CD14-positive monocyte (primary cell): ENCODE data around the gene GRIK5. TPM values are rescaled to one million over a fixed set of nuclear protein-coding genes. Genes with fewer than 3 reads are reported as not detected.
A peak's percentile ranks its signal among the peaks of the same experiment; 100 is the strongest.

Experiments used
- DNase-seq, 3 donors: peaks; one replicate each; pipeline ENCODE4 v3.0.0-alpha.2; 2011 to 2022
- H2AFZ ChIP-seq: 2 replicates; pipeline ENCODE4 v1.6.0; 2012; ENCODE audit warnings: mild to moderate bottlenecking, low read depth, low read length, inconsistent platforms; ENCODE audit not compliant: insufficient read depth, poor library complexity, severe bottlenecking
- H3K27ac ChIP-seq, 2 donors: 1 replicate in 1 of 2; 2 replicates in 1 of 2; pipeline ENCODE4 v1.5.1; 2012 to 2013; ENCODE audit warnings: low read length in 2 of 2, control low read depth in 1 of 2, inconsistent platforms in 1 of 2, low read depth in 1 of 2, mild to moderate bottlenecking in 1 of 2
- H3K27me3 ChIP-seq, 2 donors: one replicate each; pipeline versions ENCODE4 v1.6.0 to v1.6.1; 2011 to 2013; ENCODE audit warnings: low read length in 2 of 2; ENCODE audit not compliant: control insufficient read depth in 2 of 2, insufficient read depth in 2 of 2
- H3K36me3 ChIP-seq, 2 donors: replicated peaks in 1 of 2; 1 replicate in 1 of 2; 2 replicates in 1 of 2; pipeline versions ENCODE4 v1.5.1 to v1.6.1; 2012 to 2013; ENCODE audit warnings: low read length in 2 of 2, control low read depth in 1 of 2, inconsistent platforms in 1 of 2, mild to moderate bottlenecking in 1 of 2; ENCODE audit not compliant: insufficient read depth in 2 of 2, control insufficient read depth in 1 of 2
- H3K4me1 ChIP-seq, 2 donors: 1 replicate in 1 of 2; 2 replicates in 1 of 2; pipeline versions ENCODE4 v1.5.1 to v1.6.1; 2012 to 2013; ENCODE audit warnings: low read length in 2 of 2, control low read depth in 1 of 2, inconsistent platforms in 1 of 2, mild to moderate bottlenecking in 1 of 2, moderate library complexity in 1 of 2; ENCODE audit not compliant: insufficient read depth in 2 of 2, control insufficient read depth in 1 of 2
- H3K4me2 ChIP-seq: replicated peaks from 2 replicates; pipeline ENCODE3; 2012; ENCODE audit warnings: low read length, moderate library complexity, mild to moderate bottlenecking; ENCODE audit not compliant: poor library complexity, severe bottlenecking; ENCODE audit errors: extremely low read depth
- H3K4me3 ChIP-seq, 3 experiments: fragments of 200-600 bp in 1 of 3; sonication (generic) in 1 of 3; replicated peaks in 1 of 3; 1 replicate in 2 of 3; 2 replicates in 1 of 3; pipeline ENCODE4 v1.5.1; 2011 to 2013; ENCODE audit warnings: low read length in 3 of 3, mild to moderate bottlenecking in 3 of 3, control low read depth in 2 of 3, low read depth in 2 of 3, inconsistent platforms in 1 of 3, moderate library complexity in 1 of 3
- H3K79me2 ChIP-seq: 2 replicates; pipeline ENCODE4 v1.6.0; 2012; ENCODE audit warnings: mild to moderate bottlenecking, control low read depth, inconsistent platforms, low read length, moderate library complexity; ENCODE audit not compliant: insufficient read depth
- H3K9ac ChIP-seq: 2 replicates; pipeline ENCODE4 v1.6.0; 2017; ENCODE audit warnings: low read length, mild to moderate bottlenecking; ENCODE audit not compliant: insufficient read depth, poor library complexity, severe bottlenecking
- H3K9me3 ChIP-seq, 2 donors: replicated peaks in 1 of 2; 1 replicate in 1 of 2; 2 replicates in 1 of 2; pipeline versions ENCODE4 v1.5.1 to v1.6.1; 2012 to 2013; ENCODE audit warnings: low read length in 2 of 2, control low read depth in 1 of 2; ENCODE audit not compliant: control insufficient read depth in 1 of 2, insufficient read depth in 1 of 2
- H4K20me1 ChIP-seq: 2 replicates; pipeline ENCODE4 v1.6.0; 2012; ENCODE audit warnings: mild to moderate bottlenecking, low read length, control low read depth, moderate library complexity; ENCODE audit not compliant: insufficient read depth
- H3K27ac Mint-ChIP-seq, 7 donors: one replicate each; pipeline ENCODE4 v1.8.0; 2020; ENCODE audit warnings: mild to moderate bottlenecking in 7 of 7, mixed read lengths in 7 of 7, moderate library complexity in 6 of 7, inconsistent platforms in 2 of 7
- H3K27me3 Mint-ChIP-seq, 3 donors: one replicate each; pipeline ENCODE4 v1.8.0; 2021 to 2022; ENCODE audit warnings: low read depth in 3 of 3, mild to moderate bottlenecking in 3 of 3, mixed read lengths in 3 of 3, moderate library complexity in 3 of 3, inconsistent platforms in 1 of 3
- H3K36me3 Mint-ChIP-seq, 2 donors: one replicate each; pipeline ENCODE4 v1.8.0; 2020; ENCODE audit warnings: mixed read lengths in 2 of 2, inconsistent platforms in 1 of 2, mild to moderate bottlenecking in 1 of 2
- H3K4me1 Mint-ChIP-seq: one replicate; pipeline ENCODE4 v1.8.0; 2020; ENCODE audit warnings: mild to moderate bottlenecking, mixed read lengths
- H3K4me3 Mint-ChIP-seq, 2 donors: one replicate each; pipeline ENCODE4 v1.8.0; 2020; ENCODE audit warnings: mild to moderate bottlenecking in 2 of 2, mixed read lengths in 2 of 2, moderate library complexity in 1 of 2
- H3K9me3 Mint-ChIP-seq, 7 donors: one replicate each; pipeline ENCODE4 v1.8.0; 2020 to 2022; ENCODE audit warnings: mixed read lengths in 7 of 7, mild to moderate bottlenecking in 6 of 7, moderate library complexity in 6 of 7, inconsistent platforms in 2 of 7
- WGBS: methylation state at CpG from one replicate; pipeline ENCODE4 v1.1.5; 2013; ENCODE audit warnings: missing lambda C conversion rate; ENCODE audit not compliant: insufficient coverage; 5-methylcytosine and 5-hydroxymethylcytosine counted together
- intact Hi-C, 2 donors: fragments of 100-400 bp; cut with micrococcal nuclease; formaldehyde crosslinking; loops; one replicate each; pipeline versions ENCODE4 v1.15.0 to v1.15.1; 2023
- polyA plus RNA-seq, 3 donors: library from polyadenylated mRNA; depleted of rRNA in 1 of 3; unstranded in 2 of 3; stranded (reverse) in 1 of 3; fragments of 300-500 nt in 2 of 3; fragments of >200 nt in 1 of 3; fragmentation: Illumina TruSeq in 2 of 3; gene quantifications; 1 replicate in 2 of 3; 2 replicates in 1 of 3; pipeline ENCODE4 v1.2.3, GENCODE V29; 2012 to 2021
- TF ChIP-seq, protein P1 (sequence below): fragments of 200-600 bp; IDR thresholded peaks from one replicate; pipeline ENCODE4 v1.8.0; 2022; ENCODE audit warnings: antibody characterized with exemption, mild to moderate bottlenecking

Gene GRIK5
- polyA plus RNA-seq, 3 donors: 0.12 to 0.28 TPM; not detected in 1

GRCh38 chr19:42110658-42111057 is 40.7 kb upstream of the GRIK5 start:
- H4K20me1 ChIP-seq: peaks cover 100% of the 10 kb centered on the region

GRCh38 chr19:42109896-42110295 is 39.9 kb upstream of the GRIK5 start:
- Histone ChIP-seq H4K20me1 (peaks cover 100% of the 10 kb centered on the region), H3K36me3 (peaks cover 68 to 94% of the 10 kb centered on the region in 2 donors), H3K4me3 (no peak overlapping the region), H3K4me2 (no peak overlapping the region), H3K27ac (peak overlapping the region in 1 of 2 donors; percentile 14), H3K9me3 (no peaks in the 10 kb centered on the region), H3K27me3 (no peaks in the 10 kb centered on the region), H3K79me2 (peaks cover 11% of the 10 kb centered on the region), H2AFZ (no peak overlapping the region), H3K9ac (no peak overlapping the region), H3K4me1 (peaks cover 0 to 13% of the 10 kb centered on the region in 2 donors)
- H3K9me3 Mint-ChIP-seq: no peaks in the 10 kb centered on the region
- TF ChIP-seq, protein P1, sequence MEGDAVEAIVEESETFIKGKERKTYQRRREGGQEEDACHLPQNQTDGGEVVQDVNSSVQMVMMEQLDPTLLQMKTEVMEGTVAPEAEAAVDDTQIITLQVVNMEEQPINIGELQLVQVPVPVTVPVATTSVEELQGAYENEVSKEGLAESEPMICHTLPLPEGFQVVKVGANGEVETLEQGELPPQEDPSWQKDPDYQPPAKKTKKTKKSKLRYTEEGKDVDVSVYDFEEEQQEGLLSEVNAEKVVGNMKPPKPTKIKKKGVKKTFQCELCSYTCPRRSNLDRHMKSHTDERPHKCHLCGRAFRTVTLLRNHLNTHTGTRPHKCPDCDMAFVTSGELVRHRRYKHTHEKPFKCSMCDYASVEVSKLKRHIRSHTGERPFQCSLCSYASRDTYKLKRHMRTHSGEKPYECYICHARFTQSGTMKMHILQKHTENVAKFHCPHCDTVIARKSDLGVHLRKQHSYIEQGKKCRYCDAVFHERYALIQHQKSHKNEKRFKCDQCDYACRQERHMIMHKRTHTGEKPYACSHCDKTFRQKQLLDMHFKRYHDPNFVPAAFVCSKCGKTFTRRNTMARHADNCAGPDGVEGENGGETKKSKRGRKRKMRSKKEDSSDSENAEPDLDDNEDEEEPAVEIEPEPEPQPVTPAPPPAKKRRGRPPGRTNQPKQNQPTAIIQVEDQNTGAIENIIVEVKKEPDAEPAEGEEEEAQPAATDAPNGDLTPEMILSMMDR: no peak
- intact Hi-C loops: loop anchor here (2.0 to 10.0 kb wide), 8 partner anchors 23 to 323 kb away; partner anchors contain the start of genes GSK3A (in 1 of the 2), MEGF8 (in 1 of the 2) and POU2F2 (in 1 of the 2)
- no CpG with 5 or more reads among the region's 3 CpGs for WGBS
- peak overlapping the region in 2 of 7 donors; percentile 40 to 59 for H3K27ac Mint-ChIP-seq
- peaks cover 0 to 2% (median 0%) of the 10 kb centered on the region in 3 donors for H3K27me3 Mint-ChIP-seq
- H3K4me1 Mint-ChIP-seq: peaks cover 27% of the 10 kb centered on the region
- H3K4me3 Mint-ChIP-seq: no peak overlapping the region
- no peak for DNase-seq
- H3K36me3 Mint-ChIP-seq: peaks cover 80 to 94% of the 10 kb centered on the region in 2 donors

More at GRCh38 chr19:42110658-42111057, 40.7 kb upstream of the GRIK5 start:
- peak overlapping the region in 3 of 7 donors; percentile 1 to 46 (median 29) for H3K27ac Mint-ChIP-seq
- H3K4me2 ChIP-seq: no peak overlapping the region
- H3K36me3 Mint-ChIP-seq: peaks cover 80 to 94% of the 10 kb centered on the region in 2 donors
- DNase-seq: no peak
- H3K36me3 ChIP-seq: peaks cover 68 to 94% of the 10 kb centered on the region in 2 donors
- H3K9ac ChIP-seq: no peak overlapping the region
- WGBS: no CpG with 5 or more reads among the region's 1 CpG
- H3K27me3 Mint-ChIP-seq: peaks cover 0 to 2% (median 0%) of the 10 kb centered on the region in 3 donors
- no peak overlapping the region for H3K4me3 Mint-ChIP-seq
- no peak overlapping the region for H3K4me3 ChIP-seq
- H3K4me1 Mint-ChIP-seq: peaks cover 30% of the 10 kb centered on the region
- peaks cover 11% of the 10 kb centered on the region for H3K79me2 ChIP-seq
- peaks cover 0 to 13% of the 10 kb centered on the region in 2 donors for H3K4me1 ChIP-seq
- no peak overlapping the region for H2AFZ ChIP-seq
- no peaks in the 10 kb centered on the region for H3K27me3 ChIP-seq
- no peaks in the 10 kb centered on the region for H3K9me3 ChIP-seq
- H3K27ac ChIP-seq: peak overlapping the region; percentile 14 to 46
- intact Hi-C loops: no loop called here
- TF ChIP-seq, protein P1: no peak
- no peaks in the 10 kb centered on the region for H3K9me3 Mint-ChIP-seq
